Natural killer cell (primary cell): ENCODE results near the gene FXYD3. TPM values are rescaled to one million over a fixed set of nuclear protein-coding genes. Genes with fewer than 3 reads are reported as not detected.

Source experiments
- ATAC-seq, 3 donors: fragments of 150-1000 bp in 2 of 3; fragments of 200-7000 bp in 1 of 3; cut with Tn5 transposase; 1 replicate in 1 of 3; 2 replicates in 2 of 3; pipeline ENCODE4 v1.10.0; 2021; ENCODE audit warnings: mild to moderate bottlenecking in 2 of 3, moderate library complexity in 2 of 3
- DNase-seq, 2 donors: peaks; one replicate each; pipeline versions ENCODE4 v3.0.0 to v3.0.0-alpha.2; 2013 to 2021; ENCODE audit warnings: mixed read lengths in 1 of 2
- H3K27ac ChIP-seq: one replicate; pipeline ENCODE4 v1.5.1; 2013; ENCODE audit warnings: mild to moderate bottlenecking, low read length
- H3K27me3 ChIP-seq: one replicate; pipeline ENCODE4 v1.6.1; 2013; ENCODE audit warnings: low read length; ENCODE audit not compliant: control insufficient read depth, insufficient read depth
- H3K36me3 ChIP-seq: one replicate; pipeline ENCODE4 v1.6.1; 2013; ENCODE audit warnings: low read length; ENCODE audit not compliant: control insufficient read depth, insufficient read depth
- H3K4me1 ChIP-seq: one replicate; pipeline ENCODE4 v1.6.1; 2013; ENCODE audit warnings: low read length; ENCODE audit not compliant: control insufficient read depth, insufficient read depth
- H3K4me3 ChIP-seq: one replicate; pipeline ENCODE4 v1.5.1; 2013; ENCODE audit warnings: low read length
- H3K9me3 ChIP-seq: one replicate; pipeline ENCODE4 v1.6.1; 2013; ENCODE audit warnings: low read length; ENCODE audit not compliant: control insufficient read depth, insufficient read depth
- H3K27ac Mint-ChIP-seq, 2 donors: one replicate each; pipeline ENCODE4 v1.8.0; 2022; ENCODE audit warnings: mild to moderate bottlenecking in 2 of 2, mixed read lengths in 2 of 2, moderate library complexity in 1 of 2
- H3K27me3 Mint-ChIP-seq, 2 donors: one replicate each; pipeline ENCODE4 v1.8.0; 2022; ENCODE audit warnings: low read depth in 2 of 2, mixed read lengths in 2 of 2
- H3K36me3 Mint-ChIP-seq: one replicate; pipeline ENCODE4 v1.8.0; 2022; ENCODE audit warnings: mixed read lengths
- H3K4me1 Mint-ChIP-seq, 2 donors: one replicate each; pipeline ENCODE4 v1.8.0; 2022; ENCODE audit warnings: mixed read lengths in 2 of 2
- H3K4me3 Mint-ChIP-seq: one replicate; pipeline ENCODE4 v1.8.0; 2022; ENCODE audit warnings: mild to moderate bottlenecking, moderate library complexity, mixed read lengths
- H3K9me3 Mint-ChIP-seq, 2 donors: one replicate each; pipeline ENCODE4 v1.8.0; 2022; ENCODE audit warnings: mixed read lengths in 2 of 2
- WGBS: methylation state at CpG from one replicate; pipeline ENCODE4 v1.1.7; 2013; ENCODE audit warnings: missing lambda C conversion rate; ENCODE audit not compliant: insufficient coverage; 5-methylcytosine and 5-hydroxymethylcytosine counted together
- intact Hi-C: fragments of 100-400 bp; cut with micrococcal nuclease; formaldehyde crosslinking; loops from one replicate; pipeline ENCODE4 v1.14.2; 2022
- total RNA-seq, 4 donors: library from RNA; stranded (reverse); fragments of 120-200 nt in 1 of 4; gene quantifications; one replicate each; pipeline versions ENCODE4 v1.2.3 to v1.2.4, GENCODE V29; 2013 to 2022
- TF ChIP-seq, protein P1 (sequence below): fragments of 200-600 bp; IDR thresholded peaks from one replicate; pipeline ENCODE4 v1.8.0; 2022; ENCODE audit warnings: antibody characterized with exemption

The FXYD3 gene
- total RNA-seq, 3 donors from 2014 or later (not counting 1 experiment from before 2014, with no cell fraction given) = not detected

DNA sequence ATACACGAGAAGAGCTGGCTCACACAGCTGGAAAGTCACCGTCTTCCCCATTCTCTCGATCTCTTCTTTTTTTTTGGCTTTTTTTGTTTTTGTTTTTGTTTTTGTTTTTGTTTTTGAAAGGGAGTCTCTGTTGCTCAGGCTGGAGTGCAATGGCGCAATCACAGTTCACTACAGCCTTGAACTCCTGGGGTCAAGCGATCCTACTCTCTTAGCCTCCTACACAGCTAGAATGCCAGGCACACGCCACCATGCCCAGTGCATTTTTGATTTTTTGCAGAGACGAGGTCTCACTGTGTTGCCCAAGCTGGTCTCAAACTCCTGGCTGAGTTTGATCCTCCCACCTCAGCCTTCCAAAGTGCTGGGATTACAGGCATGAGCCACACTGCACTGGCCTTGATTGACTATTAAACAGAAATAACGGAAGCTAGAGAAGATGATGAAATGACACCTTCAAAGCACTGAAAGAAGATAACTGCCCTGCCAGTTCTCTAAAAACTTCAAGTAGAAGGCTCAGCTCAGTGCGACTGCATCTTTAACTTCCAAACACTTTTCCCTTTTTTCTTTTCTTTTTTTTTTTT, 4.0 kb downstream of the FXYD3 start:
- Histone ChIP-seq H3K4me3 (no peak overlapping the region), H3K36me3 (no peaks in the 10 kb centered on the region), H3K9me3 (no peaks in the 10 kb centered on the region), H3K4me1 (peaks cover 10% of the 10 kb centered on the region), H3K27me3 (peaks cover 3% of the 10 kb centered on the region), H3K27ac (no peak overlapping the region)
- Mint-ChIP-seq H3K4me1 (peaks cover 11 to 13% of the 10 kb centered on the region in 2 donors), H3K4me3 (no peak overlapping the region), H3K27ac (no peak overlapping the region), H3K9me3 (no peaks in the 10 kb centered on the region), H3K36me3 (no peaks in the 10 kb centered on the region), H3K27me3 (peaks cover 0 to 5% of the 10 kb centered on the region in 2 donors)
- WGBS = 90% methylated on average over 7 of the region's 9 CpGs
- DNase-seq (no peak), ATAC-seq (no peak)
- TF ChIP-seq, protein P1, sequence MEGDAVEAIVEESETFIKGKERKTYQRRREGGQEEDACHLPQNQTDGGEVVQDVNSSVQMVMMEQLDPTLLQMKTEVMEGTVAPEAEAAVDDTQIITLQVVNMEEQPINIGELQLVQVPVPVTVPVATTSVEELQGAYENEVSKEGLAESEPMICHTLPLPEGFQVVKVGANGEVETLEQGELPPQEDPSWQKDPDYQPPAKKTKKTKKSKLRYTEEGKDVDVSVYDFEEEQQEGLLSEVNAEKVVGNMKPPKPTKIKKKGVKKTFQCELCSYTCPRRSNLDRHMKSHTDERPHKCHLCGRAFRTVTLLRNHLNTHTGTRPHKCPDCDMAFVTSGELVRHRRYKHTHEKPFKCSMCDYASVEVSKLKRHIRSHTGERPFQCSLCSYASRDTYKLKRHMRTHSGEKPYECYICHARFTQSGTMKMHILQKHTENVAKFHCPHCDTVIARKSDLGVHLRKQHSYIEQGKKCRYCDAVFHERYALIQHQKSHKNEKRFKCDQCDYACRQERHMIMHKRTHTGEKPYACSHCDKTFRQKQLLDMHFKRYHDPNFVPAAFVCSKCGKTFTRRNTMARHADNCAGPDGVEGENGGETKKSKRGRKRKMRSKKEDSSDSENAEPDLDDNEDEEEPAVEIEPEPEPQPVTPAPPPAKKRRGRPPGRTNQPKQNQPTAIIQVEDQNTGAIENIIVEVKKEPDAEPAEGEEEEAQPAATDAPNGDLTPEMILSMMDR = no peak
- intact Hi-C loops = no loop called here

DNA sequence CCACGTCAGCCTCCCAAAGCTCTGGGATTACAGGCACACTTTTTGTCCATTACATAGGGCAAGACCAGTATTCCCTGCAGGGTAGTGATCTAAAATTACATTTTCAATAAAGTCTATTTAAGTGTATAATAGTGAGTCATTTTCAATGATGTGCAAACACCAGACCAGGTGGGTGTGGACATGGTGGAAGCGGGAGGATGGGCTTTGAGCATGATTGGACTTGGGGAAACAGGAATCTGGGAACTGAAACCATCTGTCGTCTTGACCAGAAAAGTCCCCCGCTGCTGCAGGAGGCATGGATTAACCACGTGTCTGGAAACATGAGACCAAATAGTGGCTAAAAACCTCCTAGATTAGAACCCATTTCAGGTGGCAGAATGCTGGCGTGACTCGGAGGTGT, 4.9 kb downstream of the FXYD3 start:
- DNase-seq (no peak), ATAC-seq (no peak)
- H3K4me3 Mint-ChIP-seq = no peak overlapping the region
- no peak overlapping the region for H3K27ac ChIP-seq
- WGBS = 69% methylated on average over 7 of the region's 7 CpGs
- H3K36me3 Mint-ChIP-seq = no peaks in the 10 kb centered on the region
- H3K27me3 ChIP-seq = no peaks in the 10 kb centered on the region
- no peak overlapping the region for H3K27ac Mint-ChIP-seq
- no peak overlapping the region for H3K4me3 ChIP-seq
- peaks cover 11% of the 10 kb centered on the region for H3K4me1 ChIP-seq
- H3K9me3 Mint-ChIP-seq = no peaks in the 10 kb centered on the region
- no peaks in the 10 kb centered on the region for H3K36me3 ChIP-seq
- H3K27me3 Mint-ChIP-seq = peaks cover 0 to 5% of the 10 kb centered on the region in 2 donors
- no peaks in the 10 kb centered on the region for H3K9me3 ChIP-seq
- intact Hi-C loops = no loop called here
- H3K4me1 Mint-ChIP-seq = peaks cover 14% of the 10 kb centered on the region in 2 donors
- TF ChIP-seq, protein P1 = no peak

DNA sequence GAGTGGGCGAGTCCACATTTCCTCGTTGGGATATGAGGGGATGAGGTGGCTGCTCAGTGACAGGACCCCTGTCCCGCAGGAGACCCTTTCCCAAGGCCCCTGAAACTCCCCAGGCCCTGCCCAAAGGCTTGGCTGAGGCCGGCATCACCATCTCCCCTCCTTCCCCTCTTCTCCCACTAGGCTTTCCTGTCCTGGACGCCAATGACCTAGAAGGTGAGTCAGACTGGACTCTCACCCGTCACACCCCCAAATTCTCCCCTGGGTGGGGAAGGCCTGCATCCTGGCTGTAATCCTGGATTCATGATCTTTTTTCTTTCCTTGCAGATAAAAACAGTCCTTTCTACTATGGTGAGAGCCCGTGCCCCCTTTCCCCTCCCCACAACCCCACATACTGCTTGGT, 5.3 kb downstream of the FXYD3 start:
- DNase-seq (no peak), ATAC-seq (no peak)
- Mint-ChIP-seq H3K4me1 (peaks cover 14 to 18% of the 10 kb centered on the region in 2 donors), H3K27me3 (peaks cover 0 to 5% of the 10 kb centered on the region in 2 donors), H3K9me3 (no peaks in the 10 kb centered on the region), H3K27ac (no peak overlapping the region), H3K36me3 (no peaks in the 10 kb centered on the region), H3K4me3 (no peak overlapping the region)
- TF ChIP-seq, protein P1 = no peak
- Histone ChIP-seq H3K36me3 (no peaks in the 10 kb centered on the region), H3K27ac (no peak overlapping the region), H3K9me3 (no peaks in the 10 kb centered on the region), H3K4me3 (no peak overlapping the region), H3K27me3 (no peaks in the 10 kb centered on the region), H3K4me1 (peaks cover 11% of the 10 kb centered on the region)
- intact Hi-C loops = no loop called here
- WGBS = 86% methylated on average over 7 of the region's 7 CpGs
